Suprapubic skin (tissue), 4 donors: ENCODE data around the gene AMOTL1. TPM values are rescaled to one million over a fixed set of nuclear protein-coding genes. Genes with fewer than 3 reads are reported as not detected.

Experiments used
- DNase-seq, 2 donors: peaks; one replicate each; pipeline ENCODE4 v3.0.0-alpha.2; 2019; ENCODE audit warnings: low spot score in 2 of 2
- H3K27ac ChIP-seq: fragments of 200-600 bp; sonication (generic); one replicate; pipeline ENCODE4 v1.5.1; 2019
- H3K27me3 ChIP-seq: fragments of 200-600 bp; sonication (generic); one replicate; pipeline ENCODE4 v1.5.1; 2019
- H3K36me3 ChIP-seq: fragments of 200-600 bp; sonication (generic); one replicate; pipeline ENCODE4 v1.5.1; 2019
- H3K4me1 ChIP-seq: fragments of 200-600 bp; sonication (generic); one replicate; pipeline ENCODE4 v1.5.1; 2019
- H3K4me3 ChIP-seq: fragments of 200-600 bp; sonication (generic); one replicate; pipeline ENCODE4 v1.5.1; 2019; ENCODE audit warnings: mild to moderate bottlenecking
- H3K9me3 ChIP-seq: fragments of 200-600 bp; sonication (generic); one replicate; pipeline ENCODE4 v1.5.1; 2019
- CTCF ChIP-seq, 2 donors: fragments of 200-600 bp in 1 of 2; fragments of 450-650 bp in 1 of 2; sonication (generic) in 1 of 2; IDR thresholded peaks; one replicate each; pipeline ENCODE4 v1.5.1; 2016 to 2019; ENCODE audit warnings: antibody characterized with exemption in 2 of 2, mild to moderate bottlenecking in 1 of 2, moderate library complexity in 1 of 2
- EP300 ChIP-seq: sonication (generic); formaldehyde crosslinking; IDR thresholded peaks from one replicate; pipeline ENCODE4 v1.6.1; 2017; ENCODE audit warnings: antibody characterized with exemption
- POLR2A ChIP-seq, 2 donors: fragments of 450-650 bp; IDR thresholded peaks; one replicate each; pipeline ENCODE4 v1.6.1; 2017; ENCODE audit warnings: antibody characterized with exemption in 2 of 2, mild to moderate bottlenecking in 2 of 2, moderate library complexity in 2 of 2
- POLR2AphosphoS5 ChIP-seq, 3 donors: sonication (generic); formaldehyde crosslinking; IDR thresholded peaks; one replicate each; pipeline ENCODE4 v1.6.1; 2017; ENCODE audit warnings: antibody characterized with exemption in 3 of 3
- WGBS: methylation state at CpG from one replicate; pipeline ENCODE4 v1.1.5; 2018; 5-methylcytosine and 5-hydroxymethylcytosine counted together
- total RNA-seq, 4 donors: library from RNA; depleted of rRNA; stranded (reverse); fragments of >200 nt; gene quantifications; one replicate each; pipeline ENCODE4 v1.1.0, GENCODE V29; 2016

Gene AMOTL1
- total RNA-seq, 4 donors from 2014 or later = 69.7 to 86.9 (median 79.4) TPM

GRCh38 chr11:94727819-94728218, 40.3 kb upstream of the AMOTL1 start:
- H3K4me3 ChIP-seq = no peak overlapping the region
- no peaks in the 10 kb centered on the region for H3K27me3 ChIP-seq
- no peak for DNase-seq
- TF ChIP-seq EP300 (no peak), POLR2AphosphoS5 (IDR thresholded peaks at IDR 0.05) (no peak), POLR2A (IDR thresholded peaks at IDR 0.05) (no peak), CTCF (IDR thresholded peaks at IDR 0.05) (no peak)
- no peaks in the 10 kb centered on the region for H3K36me3 ChIP-seq
- no peak overlapping the region for H3K27ac ChIP-seq
- 54% methylated on average over 2 of the region's 2 CpGs for WGBS
- peaks cover 13% of the 10 kb centered on the region for H3K4me1 ChIP-seq
- H3K9me3 ChIP-seq = no peaks in the 10 kb centered on the region

DNA sequence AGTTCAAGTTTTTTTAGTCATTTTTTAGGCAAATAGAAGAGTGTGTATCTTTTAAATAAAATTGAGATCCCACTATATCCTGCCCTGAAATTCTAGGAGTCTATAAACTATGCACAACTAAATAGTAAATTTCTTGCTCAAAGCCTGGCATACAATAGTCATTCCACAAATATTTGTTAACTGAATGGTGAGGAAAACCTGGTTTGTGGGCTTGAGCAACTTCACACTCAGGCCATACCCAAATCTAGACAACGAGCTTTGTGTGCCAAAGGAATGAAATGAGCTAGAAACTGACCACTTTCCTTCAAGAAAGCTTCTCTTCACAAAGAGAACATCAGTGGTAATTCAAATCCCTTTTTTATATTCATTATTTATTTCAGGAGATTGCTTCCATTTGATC, 39.6 kb upstream of the AMOTL1 start:
- TF ChIP-seq POLR2A (IDR thresholded peaks at IDR 0.05) (no peak), POLR2AphosphoS5 (IDR thresholded peaks at IDR 0.05) (no peak)
- WGBS = 77% methylated on average over 1 of the region's 1 CpG
- no peaks in the 10 kb centered on the region for H3K27me3 ChIP-seq
- H3K4me3 ChIP-seq = no peak overlapping the region
- peaks cover 13% of the 10 kb centered on the region for H3K4me1 ChIP-seq
- H3K27ac ChIP-seq = no peak overlapping the region
- DNase-seq = no peak
- no peaks in the 10 kb centered on the region for H3K36me3 ChIP-seq
- H3K9me3 ChIP-seq = no peaks in the 10 kb centered on the region

DNA sequence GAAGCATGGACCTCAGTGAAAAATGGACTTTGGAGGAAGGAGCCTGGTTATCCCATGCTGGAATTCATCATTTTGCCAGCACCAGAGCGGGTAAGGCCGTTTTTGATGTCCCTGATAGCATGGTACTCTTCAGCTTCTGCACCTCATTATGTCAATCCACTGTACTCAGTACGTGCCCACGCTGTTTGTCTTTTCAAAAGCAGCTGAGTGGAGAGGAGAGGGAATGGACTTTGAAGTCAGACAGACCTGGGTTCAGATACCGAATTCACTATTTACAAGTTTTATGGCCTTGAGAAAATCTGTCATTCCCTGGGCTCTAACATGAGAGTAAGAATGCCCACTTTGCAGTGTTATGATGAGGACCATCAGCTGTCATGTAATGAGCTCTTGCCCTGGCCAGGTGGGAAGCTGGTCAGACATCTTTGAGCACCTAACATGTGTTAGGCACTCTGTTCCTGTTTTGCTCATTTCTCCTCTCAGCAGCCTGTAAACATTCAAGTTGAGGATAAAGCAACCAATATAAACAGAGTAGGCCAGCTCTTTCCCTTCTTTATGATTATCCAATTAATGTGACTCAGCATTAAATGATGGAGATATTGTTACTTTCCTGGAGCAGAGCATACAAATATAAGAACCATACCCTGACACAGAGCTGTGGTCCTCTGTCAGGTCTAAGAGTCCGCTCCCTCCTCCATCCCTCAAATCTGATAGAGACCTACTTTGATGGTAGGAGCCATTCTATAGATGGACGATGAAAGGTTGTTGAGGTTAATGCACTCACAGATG, 39.0 kb upstream of the AMOTL1 start:
- Histone ChIP-seq H3K36me3 (no peaks in the 10 kb centered on the region), H3K9me3 (no peaks in the 10 kb centered on the region), H3K4me3 (no peak overlapping the region), H3K27ac (no peak overlapping the region), H3K27me3 (no peaks in the 10 kb centered on the region), H3K4me1 (peaks cover 13% of the 10 kb centered on the region)
- WGBS = 90% methylated on average over 7 of the region's 7 CpGs
- DNase-seq = no peak
- TF ChIP-seq CTCF (IDR thresholded peaks at IDR 0.05) = no peak
- no peak for TF ChIP-seq POLR2AphosphoS5 (IDR thresholded peaks at IDR 0.05)
- no peak for TF ChIP-seq POLR2A (IDR thresholded peaks at IDR 0.05)
- no peak for TF ChIP-seq EP300

- DNase-seq = no peak
- TF ChIP-seq EP300 = no peak
- TF ChIP-seq POLR2A (IDR thresholded peaks at IDR 0.05) = no peak
- TF ChIP-seq CTCF (IDR thresholded peaks at IDR 0.05) = no peak
- no peak for TF ChIP-seq POLR2AphosphoS5 (IDR thresholded peaks at IDR 0.05)
- no peaks in the 10 kb centered on the region for H3K27me3 ChIP-seq
- no peak overlapping the region for H3K4me3 ChIP-seq
- WGBS = 93% methylated on average over 1 of the region's 1 CpG
- no peak overlapping the region for H3K27ac ChIP-seq
- H3K4me1 ChIP-seq = peaks cover 13% of the 10 kb centered on the region
- no peaks in the 10 kb centered on the region for H3K36me3 ChIP-seq
- no peaks in the 10 kb centered on the region for H3K9me3 ChIP-seq
Measured at GRCh38 chr11:94730153-94730552, 38.0 kb upstream of the AMOTL1 start.

DNA sequence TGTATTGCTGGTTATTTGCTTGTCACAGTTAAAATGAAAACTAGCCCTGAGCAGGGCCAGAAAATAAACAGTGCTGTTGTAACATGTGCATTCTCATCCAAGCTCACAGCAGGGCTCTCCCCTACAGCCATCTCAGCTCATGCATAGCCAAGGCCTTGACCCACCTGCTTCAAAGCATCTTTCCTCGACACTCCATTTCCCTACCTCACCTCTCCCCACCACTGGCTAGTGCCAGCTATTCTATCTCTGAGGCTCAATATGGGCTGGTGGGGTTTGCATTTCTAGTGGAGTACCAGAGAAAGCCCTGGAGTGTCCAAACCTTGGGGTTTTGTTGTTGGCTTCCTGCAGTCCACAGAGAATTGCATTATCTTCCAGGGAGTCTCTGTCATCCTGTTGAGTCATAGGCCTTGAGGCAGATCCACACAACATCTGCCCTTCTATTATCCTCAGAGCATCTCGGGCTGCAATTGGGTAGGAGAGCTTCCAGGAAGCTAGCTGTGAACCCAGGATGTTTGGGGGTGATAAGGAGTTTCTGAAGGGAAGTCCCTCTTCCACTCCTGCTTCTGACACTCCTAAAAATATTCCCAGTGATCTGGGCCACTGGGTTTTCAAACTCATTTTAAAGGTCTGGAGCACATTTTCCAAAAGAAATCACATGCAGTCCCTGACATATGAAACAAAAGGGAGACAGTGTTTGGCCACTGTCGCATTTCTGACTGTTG, 36.1 kb upstream of the AMOTL1 start:
- Histone ChIP-seq H3K27ac (peak overlapping the region; percentile 24), H3K9me3 (no peaks in the 10 kb centered on the region)
- 45% methylated on average over 3 of the region's 3 CpGs for whole genome bisulfite sequencing

More for the DNA sequence above, 36.1 kb upstream of the AMOTL1 start:
- TF ChIP-seq CTCF (IDR thresholded peaks at IDR 0.05) (no peak), POLR2AphosphoS5 (IDR thresholded peaks at IDR 0.05) (no peak), POLR2A (IDR thresholded peaks at IDR 0.05) (no peak), EP300 (no peak)
- Histone ChIP-seq H3K36me3 (no peaks in the 10 kb centered on the region), H3K4me1 (peaks cover 13% of the 10 kb centered on the region), H3K4me3 (no peak overlapping the region), H3K27me3 (no peaks in the 10 kb centered on the region)
- no peak for DNase-seq
